K562 treated with DMSO at 1 percent for 4 hours (cell line): ENCODE results near the gene NT5DC3. TPM values are rescaled to one million over a fixed set of nuclear protein-coding genes. Genes with fewer than 3 reads are reported as not detected.

Experiments used
- total RNA-seq: library from RNA; unstranded; fragments of 300-600 nt; gene quantifications from 2 replicates; pipeline ENCODE4 v1.2.3, GENCODE V29; 2022; ENCODE audit not compliant: insufficient read depth

NT5DC3 gene
- total RNA-seq, result 4.8 and 6.8 TPM in 2 replicates

DNA sequence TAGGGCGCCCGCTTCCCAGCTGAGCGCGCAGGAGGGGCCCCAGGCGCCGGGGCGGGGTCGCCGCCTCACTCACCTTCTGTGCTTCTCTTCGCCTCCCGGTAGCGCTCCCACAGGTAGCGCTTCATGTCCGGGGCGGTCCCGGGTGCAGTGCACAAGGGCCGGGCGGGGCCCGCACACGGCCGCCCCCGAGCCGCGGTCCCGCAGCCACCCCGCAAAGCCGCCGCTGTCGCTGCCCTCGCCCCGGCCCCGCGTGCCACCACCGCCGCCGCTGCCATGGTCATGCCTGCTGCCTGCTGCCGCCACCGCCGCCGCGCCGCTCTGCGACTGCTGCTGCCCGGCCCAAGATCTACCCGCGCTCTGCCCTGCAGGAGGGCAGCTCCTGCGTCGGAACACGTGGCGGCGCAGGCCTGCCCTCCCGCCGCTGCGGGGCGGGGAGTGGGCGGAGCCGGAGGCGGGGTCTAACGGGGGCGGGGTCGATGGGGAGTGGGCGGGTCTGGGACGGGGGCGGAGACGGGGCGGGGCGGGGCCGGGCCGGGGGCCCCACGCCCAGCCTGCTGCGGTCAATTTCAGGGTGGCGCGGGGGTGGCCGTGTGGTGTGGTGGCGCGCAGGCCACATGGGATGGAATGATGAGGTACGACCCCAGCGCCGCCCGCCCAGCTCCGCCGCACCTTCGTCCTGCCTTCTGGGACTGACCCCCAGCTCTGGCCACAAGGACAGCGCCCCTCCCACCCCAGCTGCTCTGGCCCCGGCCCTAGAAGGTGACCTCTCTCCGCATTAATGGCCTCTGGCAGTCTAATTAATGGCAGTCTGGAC is at the start of gene NT5DC3:
Gene NT5DC3, minus strand, starts transcription at position 359 of the 814 bp plus-strand sequence. Its CDS starts 78 bp downstream, at position 281.

Other genes with a start within 250 kb of the NT5DC3 start
- 321 and 327 TPM in 2 replicates for gene HSP90B1, start 89.2 kb upstream of the NT5DC3 start, total RNA-seq
- gene TDG, start 124.6 kb upstream of the NT5DC3 start, total RNA-seq, result 23.7 and 35.7 TPM in 2 replicates
- not detected in 2 replicates for gene GLT8D2, start 209.0 kb upstream of the NT5DC3 start, total RNA-seq
- gene HCFC2, start 223.3 kb upstream of the NT5DC3 start, total RNA-seq, result 2.3 and 3.2 TPM in 2 replicates